Activated B cell treated with CpG ODN at 0.5 μM for 24 hours (primary cell): ENCODE measurements around the gene MTHFD1L. TPM values are rescaled to one million over a fixed set of nuclear protein-coding genes. Genes with fewer than 3 reads are reported as not detected.

Experiments used
- ATAC-seq: fragments of 200-7000 bp; cut with Tn5 transposase; one replicate; pipeline ENCODE4 v1.10.0; 2021; ENCODE audit warnings: low read depth, mild to moderate bottlenecking, moderate library complexity
- CTCF ChIA-PET: fragments of 350-600 bp; sonication (Branson Sonifier 250); formaldehyde crosslinking; loops from one replicate; lab custom pipeline; 2021; ENCODE audit warnings: antibody characterized with exemption; lab: Charles Lee
- POLR2A ChIA-PET: fragments of 350-600 bp; sonication (Branson Sonifier 250); formaldehyde crosslinking; loops from one replicate; lab custom pipeline; 2021; ENCODE audit warnings: antibody characterized with exemption; lab: Charles Lee
- DNase-seq: peaks from one replicate; pipeline ENCODE4 v3.0.0; 2022
- H3K27ac Mint-ChIP-seq: one replicate; pipeline ENCODE4 v1.8.0; 2020; ENCODE audit warnings: mixed read lengths
- H3K27me3 Mint-ChIP-seq: one replicate; pipeline ENCODE4 v1.8.0; 2021; ENCODE audit warnings: mixed read lengths
- H3K36me3 Mint-ChIP-seq: one replicate; pipeline ENCODE4 v1.8.0; 2021; ENCODE audit warnings: low read depth, mixed read lengths
- H3K4me1 Mint-ChIP-seq: one replicate; pipeline ENCODE4 v1.8.0; 2021; ENCODE audit warnings: mixed read lengths
- H3K4me3 Mint-ChIP-seq: one replicate; pipeline ENCODE4 v1.8.0; 2020; ENCODE audit warnings: mild to moderate bottlenecking, mixed read lengths
- H3K9me3 Mint-ChIP-seq: one replicate; pipeline ENCODE4 v1.8.0; 2020; ENCODE audit warnings: mixed read lengths
- CTCF ChIP-seq: fragments of 200-600 bp; IDR thresholded peaks from one replicate; pipeline ENCODE4 v1.8.0; 2022; ENCODE audit warnings: antibody characterized with exemption, mild to moderate bottlenecking
- intact Hi-C: fragments of 100-400 bp; cut with micrococcal nuclease; formaldehyde crosslinking; loops from one replicate; pipeline ENCODE4 v1.15.1; 2024
- total RNA-seq: library from RNA; stranded (reverse); gene quantifications from 2 replicates; pipeline ENCODE4 v1.2.3, GENCODE V29; 2022

MTHFD1L gene
- total RNA-seq, 1 donor from 2014 or later = 60.4 TPM

- peaks cover 15% of the 10 kb centered on the region for H3K9me3 Mint-ChIP-seq
- no peak for DNase-seq
- no peak for TF ChIP-seq CTCF
- H3K27ac Mint-ChIP-seq = no peak overlapping the region
- H3K4me3 Mint-ChIP-seq = no peak overlapping the region
- CTCF ChIA-PET = no interaction called here
- intact Hi-C loops = no loop called here
- ATAC-seq = no peak
- H3K36me3 Mint-ChIP-seq = peaks cover 29% of the 10 kb centered on the region
- POLR2A ChIA-PET = no interaction called here
- peaks cover 14% of the 10 kb centered on the region for H3K4me1 Mint-ChIP-seq
- H3K27me3 Mint-ChIP-seq = no peaks in the 10 kb centered on the region
Measured at GRCh38 chr6:151075005-151075404, 209.5 kb downstream of the MTHFD1L start.

- no peak overlapping the region for H3K27ac Mint-ChIP-seq
- peaks cover 15% of the 10 kb centered on the region for H3K9me3 Mint-ChIP-seq
- intact Hi-C loops = no loop called here
- DNase-seq (no peak), ATAC-seq (no peak)
- no peak for TF ChIP-seq CTCF
- no peak overlapping the region for H3K4me3 Mint-ChIP-seq
- H3K4me1 Mint-ChIP-seq = peaks cover 14% of the 10 kb centered on the region
- peaks cover 27% of the 10 kb centered on the region for H3K36me3 Mint-ChIP-seq
- ChIA-PET CTCF (interaction anchor here (0.6 kb wide), 1 partner anchor 1354 kb away, joined by 3 read pairs; no protein-coding TSS in a partner anchor), POLR2A (no interaction called here)
- H3K27me3 Mint-ChIP-seq = no peaks in the 10 kb centered on the region
Measured at GRCh38 chr6:151075527-151075926, 210.0 kb downstream of the MTHFD1L start.

- TF ChIP-seq CTCF = no peak
- no peak for DNase-seq
- Mint-ChIP-seq H3K27me3 (no peaks in the 10 kb centered on the region), H3K4me1 (peaks cover 14% of the 10 kb centered on the region), H3K36me3 (peaks cover 25% of the 10 kb centered on the region), H3K4me3 (no peak overlapping the region), H3K27ac (no peak overlapping the region), H3K9me3 (peaks cover 15% of the 10 kb centered on the region)
- POLR2A ChIA-PET = no interaction called here
- intact Hi-C loops = no loop called here
- no peak for ATAC-seq
- CTCF ChIA-PET = interaction anchor here (0.6 kb wide), 1 partner anchor 1354 kb away, joined by 3 read pairs; no protein-coding TSS in a partner anchor
Measured at GRCh38 chr6:151075930-151076555, 210.5 kb downstream of the MTHFD1L start.

- no peak for ATAC-seq
- CTCF ChIA-PET = no interaction called here
- intact Hi-C loops = no loop called here
- POLR2A ChIA-PET = no interaction called here
- H3K9me3 Mint-ChIP-seq = peaks cover 14% of the 10 kb centered on the region
- H3K27ac Mint-ChIP-seq = no peak overlapping the region
- no peak overlapping the region for H3K4me3 Mint-ChIP-seq
- H3K27me3 Mint-ChIP-seq = no peaks in the 10 kb centered on the region
- peaks cover 18% of the 10 kb centered on the region for H3K36me3 Mint-ChIP-seq
- H3K4me1 Mint-ChIP-seq = peaks cover 1% of the 10 kb centered on the region
- DNase-seq = no peak
- no peak for TF ChIP-seq CTCF
Measured at GRCh38 chr6:151078655-151079054, 213.2 kb downstream of the MTHFD1L start.

- ChIA-PET CTCF (no interaction called here), POLR2A (no interaction called here)
- DNase-seq (no peak), ATAC-seq (no peak)
- TF ChIP-seq CTCF = no peak
- intact Hi-C loops = no loop called here
- peaks cover 9% of the 10 kb centered on the region for H3K36me3 Mint-ChIP-seq
- no peaks in the 10 kb centered on the region for H3K4me1 Mint-ChIP-seq
- no peak overlapping the region for H3K27ac Mint-ChIP-seq
- no peaks in the 10 kb centered on the region for H3K27me3 Mint-ChIP-seq
- peaks cover 3% of the 10 kb centered on the region for H3K9me3 Mint-ChIP-seq
- H3K4me3 Mint-ChIP-seq = no peak overlapping the region
Measured at GRCh38 chr6:151081656-151082055, 216.2 kb downstream of the MTHFD1L start.
